HG03097 (cell line): ENCODE measurements around the gene CD300A.
A peak's percentile ranks its signal among the peaks of the same experiment; 100 is the strongest.

Experiments
- ATAC-seq: cut with Tn5 transposase; IDR thresholded peaks from one replicate; pipeline ENCODE4 v1.9.1; 2021; ENCODE audit not compliant: unreplicated experiment, low FRiP score

CD300A gene

GRCh38 chr17:74466111-74466827 lies at the start of gene CD300A:
TSS of gene CD300A (plus strand) at chr17:74466634. CDS start at chr17:74466704, 70 bp downstream.
- no peak for ATAC-seq

- ATAC-seq: no peak
These were observed 49.0 kb upstream of the CD300A start for GRCh38 chr17:74417178-74418045.

- no peak for ATAC-seq
These were observed 46.5 kb upstream of the CD300A start for GRCh38 chr17:74419928-74420411.

GRCh38 chr17:74424117-74424516 lies 42.3 kb upstream of the CD300A start:
- no peak for ATAC-seq

- ATAC-seq: no peak
These were observed 41.8 kb upstream of the CD300A start for GRCh38 chr17:74424657-74425056.

GRCh38 chr17:74426551-74427047 lies 39.8 kb upstream of the CD300A start:
- no peak for ATAC-seq

- no peak for ATAC-seq
These were observed 39.2 kb upstream of the CD300A start for GRCh38 chr17:74427048-74427762.

- no peak for ATAC-seq
These were observed 38.7 kb upstream of the CD300A start for GRCh38 chr17:74427763-74428153.

GRCh38 chr17:74429604-74430384 lies 36.6 kb upstream of the CD300A start:
- ATAC-seq: no peak

- ATAC-seq: no peak
These were observed 36.1 kb upstream of the CD300A start for GRCh38 chr17:74430385-74430705.

- no peak for ATAC-seq
These were observed 35.5 kb upstream of the CD300A start for GRCh38 chr17:74430706-74431567.

GRCh38 chr17:74431568-74432423 lies 34.6 kb upstream of the CD300A start, which contains the start of gene GPRC5C:
TSS of gene GPRC5C (plus strand) at chr17:74432088. CDS start at chr17:74439777, 7,689 bp downstream.
- peak; percentile 40 for ATAC-seq

GRCh38 chr17:74432424-74432690 lies 34.1 kb upstream of the CD300A start:
- no peak for ATAC-seq

- ATAC-seq: no peak
These were observed 33.6 kb upstream of the CD300A start for GRCh38 chr17:74432766-74433391.

- no peak for ATAC-seq
These were observed 32.9 kb upstream of the CD300A start for GRCh38 chr17:74433421-74434121.

GRCh38 chr17:74435775-74436359 lies 30.6 kb upstream of the CD300A start:
- ATAC-seq: no peak

- no peak for ATAC-seq
These were observed 28.7 kb upstream of the CD300A start for GRCh38 chr17:74437702-74438101.
